K562 (cell line): ENCODE results near the gene GABPB2. TPM values are rescaled to one million over a fixed set of nuclear protein-coding genes. Genes with fewer than 3 reads are reported as not detected.

Experiments
- ATAC-seq: fragments of 200-7000 bp; cut with Tn5 transposase; 3 replicates; pipeline ENCODE4 v1.9.1; 2020; ENCODE audit warnings: moderate library complexity
- BruUV-seq: library from RNA; stranded (reverse); fragments of 400-500 nt; replicated peaks from 2 replicates; lab custom pipeline; 2021; lab: Mats Ljungman, UMichigan
- CTCF ChIA-PET: fragments of 300-600 bp; formaldehyde crosslinking; extraction: SDS; loops from one replicate; lab custom pipeline; 2021; ENCODE audit warnings: low intra/inter-chr PET ratio; lab: Yijun Ruan, JAX
- POLR2A ChIA-PET: fragments of 300-600, 350-650 bp; sonication (Branson Sonifier 250); formaldehyde crosslinking; extraction: SDS; loops from one replicate; lab custom pipeline; 2021; ENCODE audit warnings: antibody characterized with exemption, inconsistent platforms; lab: Yijun Ruan, JAX
- DNase-seq, 4 experiments: peaks; one replicate each; pipeline versions ENCODE4 v3.0.0 to v3.0.0-alpha.2; 2011 to 2018; ENCODE audit warnings: low spot score in 3 of 4, mixed read lengths in 3 of 4; ENCODE audit errors: extremely low read depth in 1 of 4
- FAIRE-seq: peaks from 2 replicates; lab custom pipeline; 2011; peaks lifted over from hg19 to GRCh38; lab: Jason Lieb, UNC
- H2AFZ ChIP-seq: 2 replicates; pipeline ENCODE4 v1.6.0; 2011; ENCODE audit warnings: low read depth, low read length, control low read depth, inconsistent platforms
- H3K27ac ChIP-seq: fragments of 200-600 bp; 3 replicates; pipeline ENCODE4 v1.8.0; 2011; ENCODE audit warnings: low read depth, mild to moderate bottlenecking, control low read depth, inconsistent platforms, low read length, moderate library complexity, mixed read lengths; ENCODE audit errors: extremely low read depth
- H3K27me3 ChIP-seq, 2 experiments: fragments of 300-600 bp in 1 of 2; 2 replicates in 1 of 2; 3 replicates in 1 of 2; pipeline versions ENCODE4 v1.6.0 to v1.8.0; 2011; ENCODE audit warnings: inconsistent platforms in 2 of 2, low read length in 2 of 2, mild to moderate bottlenecking in 1 of 2, mixed read lengths in 1 of 2, moderate library complexity in 1 of 2; ENCODE audit not compliant: control insufficient read depth in 2 of 2, insufficient read depth in 2 of 2
- H3K36me3 ChIP-seq: fragments of 300-600 bp; 3 replicates; pipeline ENCODE4 v1.8.0; 2011; ENCODE audit warnings: mild to moderate bottlenecking, low read length, inconsistent platforms; ENCODE audit not compliant: control insufficient read depth, insufficient read depth
- H3K4me1 ChIP-seq, 2 experiments: fragments of 200-600 bp in 1 of 2; replicated peaks in 1 of 2; 2 replicates in 1 of 2; 3 replicates in 1 of 2; pipeline versions ENCODE4 v1.5.1 to v1.8.0; 2011; ENCODE audit warnings: inconsistent platforms in 2 of 2, low read length in 2 of 2, mild to moderate bottlenecking in 1 of 2, mixed read lengths in 1 of 2, moderate library complexity in 1 of 2; ENCODE audit not compliant: control insufficient read depth in 2 of 2, insufficient read depth in 2 of 2
- H3K4me2 ChIP-seq: 2 replicates; pipeline ENCODE4 v1.6.1; 2011; ENCODE audit warnings: low read length, control low read depth, inconsistent platforms, mixed read lengths; ENCODE audit not compliant: insufficient read depth
- H3K4me3 ChIP-seq: fragments of 200-600 bp; sonication (generic), shearing (Covaris generic); 2 replicates; pipeline ENCODE4 v1.5.1; 2016; ENCODE audit warnings: control low read depth, inconsistent platforms
- H3K79me2 ChIP-seq: fragments of 200-600 bp; 3 replicates; pipeline ENCODE4 v1.8.0; 2011; ENCODE audit warnings: low read length, inconsistent platforms; ENCODE audit not compliant: control insufficient read depth, insufficient read depth
- H3K9ac ChIP-seq, 2 experiments: 2 replicates each; pipeline versions ENCODE4 v1.6.0 to v1.6.1; 2011; ENCODE audit warnings: low read depth in 2 of 2, low read length in 2 of 2, control low read depth in 1 of 2, inconsistent platforms in 1 of 2, mild to moderate bottlenecking in 1 of 2, mixed read lengths in 1 of 2; ENCODE audit not compliant: insufficient read depth in 1 of 2
- H3K9me1 ChIP-seq: one replicate; pipeline ENCODE4 v1.6.0; 2011; ENCODE audit warnings: inconsistent platforms, mild to moderate bottlenecking, low read length, moderate library complexity; ENCODE audit not compliant: control insufficient read depth, insufficient read depth
- H3K9me3 ChIP-seq: replicated peaks from 2 replicates; pipeline ENCODE4 v1.5.1; 2011; ENCODE audit warnings: low read depth, low read length, inconsistent platforms; ENCODE audit not compliant: control insufficient read depth, insufficient read depth
- H4K20me1 ChIP-seq: replicated peaks from 2 replicates; pipeline ENCODE4 v1.6.1; 2011; ENCODE audit warnings: low read length, inconsistent platforms, mixed read lengths; ENCODE audit not compliant: control insufficient read depth, insufficient read depth
- CBFA2T2 ChIP-seq: fragments of 450-650 bp; conservative IDR thresholded peaks from 2 replicates; pipeline ENCODE4 v1.6.1; 2017; ENCODE audit warnings: mild to moderate bottlenecking
- CBFA2T3 ChIP-seq: fragments of 450-650 bp; IDR thresholded peaks from 2 replicates; pipeline ENCODE4 v1.6.1; 2017
- ELF4 ChIP-seq: fragments of 450-650 bp; formaldehyde crosslinking; IDR thresholded peaks from 2 replicates; pipeline ENCODE4 v1.4.0; 2022; ENCODE audit warnings: missing genetic modification characterization
- ELK1 ChIP-seq: sonication (generic); formaldehyde crosslinking; IDR thresholded peaks from 2 replicates; pipeline ENCODE4 v1.8.1; 2022; ENCODE audit warnings: missing genetic modification reagents
- FOXP4 ChIP-seq: sonication (generic); formaldehyde crosslinking; IDR thresholded peaks from 2 replicates; pipeline ENCODE4 v1.8.0; 2022; ENCODE audit warnings: mild to moderate bottlenecking, missing genetic modification reagents, borderline replicate concordance
- NFIX ChIP-seq: fragments of 250-450 bp; sonication (Bioruptor Pico); IDR thresholded peaks from 2 replicates; pipeline ENCODE4 v1.4.0; 2020; ENCODE audit warnings: low read depth, mild to moderate bottlenecking, moderate library complexity
- NONO ChIP-seq, 2 experiments: fragments of 200-400 bp in 1 of 2; fragments of 450-650 bp in 1 of 2; formaldehyde crosslinking in 1 of 2; IDR thresholded peaks; 2 replicates each; pipeline ENCODE4 v1.6.1; 2017; ENCODE audit warnings: low read depth in 2 of 2, mild to moderate bottlenecking in 2 of 2, moderate library complexity in 2 of 2, low read length in 1 of 2
- SOX6 ChIP-seq: fragments of 450-650 bp; IDR thresholded peaks from 2 replicates; pipeline ENCODE4 v1.6.1; 2014; ENCODE audit warnings: mild to moderate bottlenecking
- UBTF ChIP-seq, 2 experiments: IDR thresholded peaks; 2 replicates each; pipeline ENCODE4 v1.6.1; 2012; ENCODE audit warnings: improper control_type of control experiment in 2 of 2, low read depth in 2 of 2, low read length in 2 of 2, borderline replicate concordance in 1 of 2
- WGBS: fragments of 100-300 bp; shearing (Covaris generic); methylation state at CpG from one replicate; pipeline ENCODE4 v1.1.6; 2016; ENCODE audit warnings: low coverage, mixed read lengths; ENCODE audit not compliant: insufficient coverage; ENCODE audit errors: missing lambda C conversion rate; 5-methylcytosine and 5-hydroxymethylcytosine counted together
- in situ Hi-C: fragments of 300-500 bp; cut with MboI; formaldehyde crosslinking; loops from 4 replicates; pipeline ENCODE4 v1.15.0; 2018; ENCODE audit warnings: inconsistent platforms, mixed read lengths
- intact Hi-C: fragments of 100-400 bp; cut with micrococcal nuclease; formaldehyde crosslinking; loops from 2 replicates; pipeline ENCODE4 v1.14.2; 2022
- polyA plus RNA-seq, 8 experiments: library from polyadenylated mRNA; depleted of rRNA in 4 of 8; stranded (reverse) in 5 of 8; unstranded in 3 of 8; fragments of >200 nt; fragmentation: Nextera tagmentation in 2 of 8; fragmentation: Illumina TruSeq in 1 of 8; extraction: Ambion mirVana in 2 of 8; extraction: Trizol in 1 of 8; gene quantifications; 2 replicates each; pipeline versions ENCODE4 v1.2.1 to v1.2.3, GENCODE V29; 2011 to 2014; ENCODE audit warnings: inconsistent platforms in 1 of 8, missing spikeins in 1 of 8
- total RNA-seq, 7 experiments: library from RNA; depleted of rRNA in 6 of 7; stranded (reverse); fragments of >200 nt in 6 of 7; fragmentation: Illumina TruSeq in 2 of 7; extraction: Trizol in 2 of 7; gene quantifications; 2 replicates each; pipeline versions ENCODE4 v1.2.1 to v1.2.3, GENCODE V29; 2011 to 2021; ENCODE audit warnings: low replicate concordance in 1 of 7

Gene GABPB2
- total and polyA plus RNA-seq, 9 of the 15 experiments (the other 6 are each of a cell fraction or from before 2014, with no cell fraction given): 2.2 to 13.3 (median 6.1) TPM

GRCh38 chr1:151037032-151037431, 33.5 kb upstream of the GABPB2 start:
- Histone ChIP-seq H2AFZ (no peak overlapping the region), H3K4me1 (peaks cover 4 to 9% of the 10 kb centered on the region in 2 experiments; a peak in 2 of 5 replicates), H3K27ac (no peak overlapping the region), H4K20me1 (no peaks in the 10 kb centered on the region), H3K9ac (peak overlapping the region in 1 of 2 experiments; percentile 48; a peak in 1 of 4 replicates), H3K36me3 (peaks cover 20% of the 10 kb centered on the region), H3K4me3 (no peak overlapping the region), H3K27me3 (no peaks in the 10 kb centered on the region), H3K4me2 (no peak overlapping the region), H3K79me2 (no peaks in the 10 kb centered on the region), H3K9me1 (no peaks in the 10 kb centered on the region), H3K9me3 (no peaks in the 10 kb centered on the region)
- ChIA-PET CTCF (no interaction called here), POLR2A (interaction anchor here (1.2 to 5.1 kb wide), 4 partner anchors 9 to 504 kb away, joined by 3 to 36 read pairs (median 6); partner anchors contain the start of gene C1orf56)
- WGBS: 53% methylated on average over 6 of the region's 6 CpGs
- no TSS peak for BruUV-seq
- DNase-seq (no peak), ATAC-seq (peak; percentile 16; the same call in 1 of the 3 replicates), FAIRE-seq (no peak)
- TF ChIP-seq NONO (IDR thresholded peaks at IDR 0.05; ENCODE audit: low read depth in 2 of 2, low read length in 1 of 2) (no peak), ELF4 (CRISPR knock-in tag) (no peak)
- in situ Hi-C loops (no loop called here), intact Hi-C loops (no loop called here)

GRCh38 chr1:151039521-151039920, 31.0 kb upstream of the GABPB2 start:
- H3K36me3 ChIP-seq: peaks cover 11% of the 10 kb centered on the region; the same call in 2 of the 3 replicates
- no peak overlapping the region for H2AFZ ChIP-seq
- H3K9me1 ChIP-seq: no peaks in the 10 kb centered on the region
- H3K27ac ChIP-seq: no peak overlapping the region
- DNase-seq: no peak
- 4% methylated on average over 3 of the region's 3 CpGs for WGBS
- H3K27me3 ChIP-seq: no peaks in the 10 kb centered on the region
- H3K4me2 ChIP-seq: no peak overlapping the region
- H4K20me1 ChIP-seq: no peaks in the 10 kb centered on the region
- CTCF ChIA-PET: no interaction called here
- no peaks in the 10 kb centered on the region for H3K79me2 ChIP-seq
- intact Hi-C loops: no loop called here
- in situ Hi-C loops: no loop called here
- FAIRE-seq: peak; percentile 48
- H3K9ac ChIP-seq: no peak overlapping the region
- no TSS peak for BruUV-seq
- no peak for ATAC-seq
- POLR2A ChIA-PET: interaction anchor here (5.1 kb wide), 1 partner anchor 9 kb away, joined by 36 read pairs; the partner anchor contains the start of gene C1orf56
- peaks cover 4 to 9% of the 10 kb centered on the region in 2 experiments; a peak in 2 of 5 replicates for H3K4me1 ChIP-seq
- H3K9me3 ChIP-seq: no peaks in the 10 kb centered on the region
- H3K4me3 ChIP-seq: no peak overlapping the region
- TF ChIP-seq UBTF (IDR thresholded peaks at IDR 0.05; ENCODE audit: borderline replicate concordance in 1 of 2, low read depth in 2 of 2, low read length in 2 of 2) (no peak), FOXP4 (CRISPR knock-in tag) (no peak), NFIX (no peak), SOX6 (peak; percentile 53; the same call in 1 of the 2 replicates), CBFA2T3 (peak; percentile 71), ELK1 (CRISPR knock-in tag) (no peak), CBFA2T2 (peak; percentile 24; the same call in 1 of the 2 replicates)
